Activated naive CD8-positive, alpha-beta T cell treated with anti-CD3 and anti-CD28 coated beads, Interleukin-2, amount 50 U/mL, for 24 hours (primary cell): ENCODE results near the gene S100A7.
"Not testable (repeated sequence)": the region's sequence is repeated elsewhere in the genome, so short reads cannot be mapped to it uniquely, and the experiment has no call there.

Source experiments
- ATAC-seq: fragments of 150-1000 bp; cut with Tn5 transposase; one replicate; pipeline ENCODE4 v1.10.0; 2021
- DNase-seq: peaks from one replicate; pipeline ENCODE4 v3.0.0; 2021
- H3K27ac Mint-ChIP-seq: one replicate; pipeline ENCODE4 v1.8.0; 2021; ENCODE audit warnings: mild to moderate bottlenecking, mixed read lengths
- H3K27me3 Mint-ChIP-seq: one replicate; pipeline ENCODE4 v1.8.0; 2021; ENCODE audit warnings: mixed read lengths
- H3K36me3 Mint-ChIP-seq: one replicate; pipeline ENCODE4 v1.8.0; 2021; ENCODE audit warnings: low read depth, mixed read lengths
- H3K4me1 Mint-ChIP-seq: one replicate; pipeline ENCODE4 v1.8.0; 2021; ENCODE audit warnings: mixed read lengths
- H3K4me3 Mint-ChIP-seq: one replicate; pipeline ENCODE4 v1.8.0; 2021; ENCODE audit warnings: mild to moderate bottlenecking, moderate library complexity, mixed read lengths
- H3K9me3 Mint-ChIP-seq: one replicate; pipeline ENCODE4 v1.8.0; 2021; ENCODE audit warnings: mixed read lengths

The S100A7 gene

GRCh38 chr1:153430166-153430553 lies 30.3 kb downstream of the S100A7 start:
- DNase-seq: no peak
- no peak overlapping the region for H3K4me3 Mint-ChIP-seq
- no peaks in the 10 kb centered on the region for H3K36me3 Mint-ChIP-seq
- H3K27me3 Mint-ChIP-seq: peaks cover 10% of the 10 kb centered on the region
- H3K9me3 Mint-ChIP-seq: no peaks in the 10 kb centered on the region
- ATAC-seq: no peak
- no peaks in the 10 kb centered on the region for H3K4me1 Mint-ChIP-seq
- no peak overlapping the region for H3K27ac Mint-ChIP-seq

DNA sequence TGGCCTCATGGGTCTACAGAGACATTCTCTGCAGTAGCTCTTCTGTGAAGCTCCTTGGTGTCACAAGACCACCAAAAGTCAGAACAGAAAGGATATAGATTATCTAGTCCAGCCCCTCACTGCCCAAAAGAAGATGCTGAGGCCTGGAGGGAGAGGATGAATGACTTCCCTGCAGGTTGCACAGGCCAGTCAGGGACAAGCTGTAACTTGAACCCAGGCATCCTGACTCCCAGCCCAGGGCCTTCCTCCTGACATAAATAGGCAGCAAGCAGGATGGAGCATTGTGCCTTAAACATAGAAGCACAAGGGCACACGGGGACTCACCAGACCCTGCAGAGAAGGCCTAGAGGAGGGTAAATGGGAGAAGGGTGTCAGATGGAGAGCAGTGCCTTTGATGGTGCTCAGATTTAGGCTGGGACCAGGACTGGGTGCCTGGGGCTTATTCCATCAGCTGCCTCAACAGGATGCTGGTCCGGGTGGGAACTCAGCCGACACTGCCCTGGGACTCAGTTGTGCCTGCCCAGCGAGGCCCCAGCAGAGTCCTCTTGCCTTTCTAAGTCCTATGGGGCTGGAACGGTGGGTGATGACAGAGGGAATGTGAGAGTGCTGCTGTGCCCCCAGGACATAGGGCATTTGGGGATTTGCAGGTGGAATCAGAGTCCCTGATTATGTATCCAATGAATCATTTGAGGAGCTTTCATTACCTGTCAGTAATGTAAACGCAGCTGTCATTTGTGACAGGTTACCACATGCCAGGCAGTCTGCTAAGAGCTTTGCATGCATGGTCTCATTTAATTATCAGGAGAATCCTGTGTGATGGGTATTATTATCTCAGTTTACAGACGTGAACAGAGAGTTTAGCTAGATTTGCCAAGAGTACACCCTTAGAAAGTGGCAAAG lies 30.9 kb downstream of the S100A7 start:
- no peak overlapping the region for H3K4me3 Mint-ChIP-seq
- peaks cover 15% of the 10 kb centered on the region for H3K27me3 Mint-ChIP-seq
- no peaks in the 10 kb centered on the region for H3K4me1 Mint-ChIP-seq
- DNase-seq (no peak), ATAC-seq (no peak)
- no peaks in the 10 kb centered on the region for H3K9me3 Mint-ChIP-seq
- H3K36me3 Mint-ChIP-seq: no peaks in the 10 kb centered on the region
- H3K27ac Mint-ChIP-seq: no peak overlapping the region

- DNase-seq (no peak), ATAC-seq (no peak)
- no peaks in the 10 kb centered on the region for H3K4me1 Mint-ChIP-seq
- no peak overlapping the region for H3K4me3 Mint-ChIP-seq
- H3K36me3 Mint-ChIP-seq: no peaks in the 10 kb centered on the region
- H3K27me3 Mint-ChIP-seq: peaks cover 17% of the 10 kb centered on the region
- no peaks in the 10 kb centered on the region for H3K9me3 Mint-ChIP-seq
- H3K27ac Mint-ChIP-seq: no peak overlapping the region
These were observed 31.7 kb downstream of the S100A7 start for GRCh38 chr1:153428791-153429190.

GRCh38 chr1:153428073-153428638 lies 32.3 kb downstream of the S100A7 start:
- ATAC-seq: no peak
- Mint-ChIP-seq H3K27me3 (peaks cover 19% of the 10 kb centered on the region), H3K4me3 (no peak overlapping the region), H3K36me3 (no peaks in the 10 kb centered on the region), H3K27ac (no peak overlapping the region), H3K4me1 (no peaks in the 10 kb centered on the region), H3K9me3 (no peaks in the 10 kb centered on the region)
- DNase-seq: no peak

- no peak overlapping the region for H3K4me3 Mint-ChIP-seq
- no peak overlapping the region for H3K27ac Mint-ChIP-seq
- ATAC-seq (no peak), DNase-seq (no peak)
- H3K27me3 Mint-ChIP-seq: peaks cover 24% of the 10 kb centered on the region
- no peaks in the 10 kb centered on the region for H3K36me3 Mint-ChIP-seq
- no peaks in the 10 kb centered on the region for H3K9me3 Mint-ChIP-seq
- no peaks in the 10 kb centered on the region for H3K4me1 Mint-ChIP-seq
These were observed 33.6 kb downstream of the S100A7 start for GRCh38 chr1:153426809-153427208.

DNA sequence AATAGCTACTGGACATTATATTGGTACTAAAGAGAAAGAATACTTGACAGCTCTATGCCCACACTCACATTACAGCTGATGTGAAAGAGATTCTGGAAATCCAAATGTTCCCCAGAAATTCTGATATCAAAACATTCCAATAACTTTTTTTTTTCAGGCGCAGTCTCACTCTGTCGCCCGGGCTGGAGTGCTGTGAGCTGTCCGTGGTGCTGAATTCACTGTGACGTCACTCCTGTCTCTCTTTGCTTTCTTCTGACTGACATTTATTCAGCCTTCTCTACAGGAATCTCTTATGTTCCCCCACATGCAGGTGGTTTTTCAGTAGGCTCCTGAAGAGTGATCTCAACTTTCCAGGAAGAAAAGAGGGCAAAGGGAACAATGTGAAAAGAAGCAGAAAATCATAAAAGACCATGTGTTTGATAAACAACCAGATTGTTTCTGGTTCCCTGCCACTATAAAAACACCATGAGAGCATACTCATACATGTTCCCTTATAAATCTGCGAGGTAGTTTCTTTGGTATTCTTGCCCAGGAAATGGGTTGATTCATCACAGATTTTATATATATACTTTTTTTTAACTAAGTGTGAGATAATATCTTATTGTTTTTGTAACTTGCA lies 37.9 kb downstream of the S100A7 start:
- Mint-ChIP-seq H3K4me3 (no peak overlapping the region), H3K27me3 (peaks cover 32% of the 10 kb centered on the region), H3K27ac (no peak overlapping the region), H3K36me3 (no peaks in the 10 kb centered on the region), H3K9me3 (no peaks in the 10 kb centered on the region), H3K4me1 (no peaks in the 10 kb centered on the region)
- ATAC-seq: no peak
- peak; percentile 74 for DNase-seq

DNA sequence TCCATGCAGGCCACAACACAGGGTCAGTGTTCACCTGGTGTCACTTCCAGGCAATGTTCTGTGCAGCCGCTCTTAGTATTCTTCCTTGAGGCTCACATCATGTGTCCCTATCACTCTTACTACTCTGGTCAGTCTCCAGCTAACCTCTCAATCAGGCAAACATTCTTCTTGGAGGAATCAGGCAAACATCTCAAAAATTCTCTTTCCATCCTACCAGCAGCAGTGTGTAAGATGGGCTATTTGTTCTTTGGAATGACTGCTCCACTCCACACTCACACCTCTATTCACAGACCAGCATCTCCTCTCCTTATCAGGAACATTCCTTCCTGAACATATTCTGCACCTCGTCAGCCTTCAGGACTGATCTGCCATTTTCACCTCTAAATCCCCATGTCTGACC lies 40.1 kb downstream of the S100A7 start:
- Mint-ChIP-seq H3K27ac (no peak overlapping the region), H3K27me3 (peaks cover 27% of the 10 kb centered on the region), H3K4me1 (no peaks in the 10 kb centered on the region), H3K4me3 (no peak overlapping the region), H3K9me3 (no peaks in the 10 kb centered on the region), H3K36me3 (no peaks in the 10 kb centered on the region)
- ATAC-seq (no peak), DNase-seq (no peak)

GRCh38 chr1:153419436-153419793 lies 41.0 kb downstream of the S100A7 start:
- H3K36me3 Mint-ChIP-seq, DNase-seq, H3K9me3 Mint-ChIP-seq, H3K4me3 Mint-ChIP-seq, H3K4me1 Mint-ChIP-seq, H3K27ac Mint-ChIP-seq, ATAC-seq: not testable (repeated sequence)
- H3K27me3 Mint-ChIP-seq: peaks cover 25% of the 10 kb centered on the region

GRCh38 chr1:153418758-153419435 lies 41.6 kb downstream of the S100A7 start:
- not testable (repeated sequence) for DNase-seq, H3K4me1 Mint-ChIP-seq
- H3K27me3 Mint-ChIP-seq: peaks cover 24% of the 10 kb centered on the region

DNA sequence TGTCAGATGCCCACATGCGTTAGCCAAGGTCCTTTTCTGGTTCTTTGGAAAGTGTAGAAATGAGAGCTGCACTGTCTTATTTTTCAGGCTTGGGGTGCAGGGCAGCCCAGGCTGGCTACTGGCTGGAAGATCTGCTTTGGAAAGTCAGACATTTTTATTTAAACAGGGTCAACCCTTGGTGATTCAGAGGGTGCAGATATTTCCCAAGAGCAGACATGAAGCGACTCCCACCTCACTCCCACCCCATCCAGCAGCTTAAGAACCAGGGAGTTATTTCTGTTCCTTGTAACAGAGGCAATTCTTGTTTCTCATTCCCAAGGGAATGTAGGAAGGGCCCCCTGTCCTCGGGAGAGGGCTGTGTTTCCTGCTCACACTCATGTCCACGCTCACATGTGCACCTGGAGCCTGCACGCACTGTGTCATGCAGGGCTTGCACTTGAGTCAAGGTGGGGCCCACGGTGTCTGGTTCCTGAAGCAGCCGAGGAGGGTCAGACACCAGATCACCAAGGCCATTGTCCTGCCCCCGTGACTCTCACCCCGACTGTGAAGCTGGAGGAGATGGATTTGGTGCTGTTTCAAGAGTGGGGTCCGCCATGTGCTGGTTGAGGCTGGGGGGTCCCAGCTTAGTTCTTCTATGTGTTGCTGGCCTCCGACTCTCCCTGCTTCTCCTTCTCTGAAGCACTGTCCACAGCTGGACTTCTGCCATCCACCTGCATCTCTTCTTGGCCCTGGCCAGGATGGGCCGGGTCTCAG lies 43.1 kb downstream of the S100A7 start:
- no peak for ATAC-seq
- H3K4me3 Mint-ChIP-seq: no peak overlapping the region
- DNase-seq: no peak
- H3K27me3 Mint-ChIP-seq: peaks cover 19% of the 10 kb centered on the region
- no peak overlapping the region for H3K27ac Mint-ChIP-seq
- H3K36me3 Mint-ChIP-seq: no peaks in the 10 kb centered on the region
- no peaks in the 10 kb centered on the region for H3K9me3 Mint-ChIP-seq
- no peaks in the 10 kb centered on the region for H3K4me1 Mint-ChIP-seq

More at GRCh38 chr1:153418758-153419435, 41.6 kb downstream of the S100A7 start:
- H3K4me3 Mint-ChIP-seq, H3K27ac Mint-ChIP-seq, ATAC-seq, H3K9me3 Mint-ChIP-seq, H3K36me3 Mint-ChIP-seq: not testable (repeated sequence)

- H3K27ac Mint-ChIP-seq: no peak within 1 kb of the TSS
- no peaks in the 10 kb centered on the region for H3K4me1 Mint-ChIP-seq
- DNase-seq (no peak), ATAC-seq (no peak)
- H3K4me3 Mint-ChIP-seq: no peak within 1 kb of the TSS
- H3K36me3 Mint-ChIP-seq: no peaks in the 10 kb centered on the region
- no peaks in the 10 kb centered on the region for H3K9me3 Mint-ChIP-seq
- peaks cover 16% of the 10 kb centered on the region for H3K27me3 Mint-ChIP-seq
These were observed 44.4 kb downstream of the S100A7 start, which contains the start of gene S100A7A for GRCh38 chr1:153415850-153416570. TSS of gene S100A7A (plus strand) at chr1:153416520. CDS start at chr1:153418083, 1,563 bp downstream.

GRCh38 chr1:153413961-153414360 lies 46.5 kb downstream of the S100A7 start:
- not testable (repeated sequence) for H3K27ac Mint-ChIP-seq, H3K4me1 Mint-ChIP-seq, DNase-seq

More at GRCh38 chr1:153413961-153414360, 46.5 kb downstream of the S100A7 start:
- ATAC-seq, H3K36me3 Mint-ChIP-seq, H3K9me3 Mint-ChIP-seq, H3K4me3 Mint-ChIP-seq: not testable (repeated sequence)
- H3K27me3 Mint-ChIP-seq: peaks cover 13% of the 10 kb centered on the region
